MCF 10A (cell line): ENCODE results near the gene ATRAID. TPM values are rescaled to one million over a fixed set of nuclear protein-coding genes. Genes with fewer than 3 reads are reported as not detected.

Experiments
- BruUV-seq: library from RNA; stranded (reverse); fragments of 400-500 nt; replicated peaks from 2 replicates; lab custom pipeline; 2021; lab: Mats Ljungman, UMichigan
- CTCF ChIA-PET: fragments of 300-600 bp; sonication (Branson Sonifier 250); formaldehyde crosslinking; extraction: SDS; loops from one replicate; lab custom pipeline; 2021; ENCODE audit warnings: antibody characterized with exemption, inconsistent platforms; lab: Yijun Ruan, JAX
- POLR2A ChIA-PET: fragments of 300-600, 350-650 bp; sonication (Branson Sonifier 250); formaldehyde crosslinking; extraction: SDS; loops from one replicate; lab custom pipeline; 2020; ENCODE audit warnings: antibody characterized with exemption, inconsistent platforms; lab: Yijun Ruan, JAX
- DNase-seq: peaks from one replicate; pipeline ENCODE4 v3.0.0-alpha.2; 2018; ENCODE audit not compliant: unreplicated experiment
- H3K27ac Mint-ChIP-seq: one replicate; pipeline ENCODE4 v1.8.0; 2022; ENCODE audit warnings: mild to moderate bottlenecking, low read depth, mixed read lengths; ENCODE audit not compliant: unreplicated experiment
- H3K27me3 Mint-ChIP-seq: one replicate; pipeline ENCODE4 v1.8.0; 2022; ENCODE audit warnings: mixed read lengths; ENCODE audit not compliant: insufficient read depth, unreplicated experiment
- H3K36me3 Mint-ChIP-seq: one replicate; pipeline ENCODE4 v1.8.0; 2022; ENCODE audit warnings: mild to moderate bottlenecking, moderate library complexity, mixed read lengths; ENCODE audit not compliant: insufficient read depth, unreplicated experiment
- H3K4me1 Mint-ChIP-seq: one replicate; pipeline ENCODE4 v1.8.0; 2022; ENCODE audit warnings: mixed read lengths; ENCODE audit not compliant: insufficient read depth, unreplicated experiment
- H3K4me3 Mint-ChIP-seq: one replicate; pipeline ENCODE4 v1.8.0; 2022; ENCODE audit warnings: mild to moderate bottlenecking, moderate library complexity, mixed read lengths; ENCODE audit not compliant: unreplicated experiment
- H3K9me3 Mint-ChIP-seq: one replicate; pipeline ENCODE4 v1.8.0; 2022; ENCODE audit warnings: mixed read lengths; ENCODE audit not compliant: unreplicated experiment
- CTCF ChIP-seq: fragments of 200-600 bp; IDR thresholded peaks from one replicate; pipeline ENCODE4 v1.8.0; 2022; ENCODE audit warnings: antibody characterized with exemption, mild to moderate bottlenecking; ENCODE audit not compliant: unreplicated experiment
- intact Hi-C: fragments of 100-400 bp; cut with micrococcal nuclease; formaldehyde crosslinking; loops from 2 replicates; pipeline ENCODE4 v1.14.1; 2022
- total RNA-seq: library from RNA; stranded (reverse); gene quantifications from 2 replicates; pipeline ENCODE4 v1.2.3, GENCODE V29; 2022

The ATRAID gene
- total RNA-seq, 1 experiment from 2014 or later = 115 TPM

DNA sequence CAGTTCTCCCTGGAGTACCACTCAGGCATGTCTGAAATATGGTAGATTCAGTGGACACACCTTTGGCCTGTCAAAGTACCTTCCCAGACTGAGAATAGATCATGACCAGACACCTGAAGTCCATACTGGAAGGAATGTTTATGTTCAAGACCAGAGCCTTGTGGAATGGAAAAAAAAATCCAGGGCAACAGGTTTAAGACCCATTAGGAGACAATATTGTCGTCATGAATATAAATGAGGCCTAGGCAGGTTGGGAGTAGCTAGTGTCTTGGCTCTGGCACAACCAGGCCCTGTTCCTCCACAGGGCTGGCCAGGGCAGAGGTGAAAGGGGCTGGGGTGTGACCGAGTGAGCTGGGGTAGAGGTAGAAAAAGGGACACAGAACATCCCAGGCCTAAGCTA is 13.2 kb upstream of the ATRAID start:
- BruUV-seq = no TSS peak

DNA sequence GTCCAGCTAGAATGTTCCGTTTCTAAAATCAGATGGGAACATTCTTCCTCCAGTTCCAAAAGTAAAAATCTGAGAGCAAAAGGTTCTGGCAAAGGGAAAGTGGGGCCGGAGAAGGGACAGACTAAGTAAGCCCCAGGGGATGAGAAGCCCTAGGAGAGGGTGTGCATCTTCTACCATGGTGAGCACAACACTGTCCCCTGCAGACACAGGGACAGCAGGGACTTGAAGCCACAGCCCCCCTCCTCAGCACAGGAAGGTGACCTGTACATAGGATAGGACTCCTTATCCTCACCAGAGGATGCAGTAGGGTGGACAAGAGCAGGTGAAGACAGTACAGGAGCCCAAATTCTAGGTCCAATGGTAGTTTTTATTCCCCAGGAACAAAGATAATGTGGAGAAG is 12.6 kb upstream of the ATRAID start:
- POLR2A ChIA-PET = interaction anchor here (0.5 kb wide), 1 partner anchor 223 kb away, joined by 3 read pairs; no protein-coding TSS in a partner anchor
- no peaks in the 10 kb centered on the region for H3K4me1 Mint-ChIP-seq
- BruUV-seq = no TSS peak
- DNase-seq = no peak
- H3K27me3 Mint-ChIP-seq = no peaks in the 10 kb centered on the region
- intact Hi-C loops = no loop called here
- H3K4me3 Mint-ChIP-seq = no peak overlapping the region
- H3K27ac Mint-ChIP-seq = no peak overlapping the region
- peaks cover 42% of the 10 kb centered on the region for H3K36me3 Mint-ChIP-seq
- CTCF ChIA-PET = interaction anchor here (0.6 kb wide), 1 partner anchor 100 kb away, joined by 5 read pairs; no protein-coding TSS in a partner anchor
- TF ChIP-seq CTCF = no peak
- H3K9me3 Mint-ChIP-seq = no peaks in the 10 kb centered on the region

More for the DNA sequence above, 13.2 kb upstream of the ATRAID start:
- intact Hi-C loops = no loop called here
- Mint-ChIP-seq H3K4me3 (no peak overlapping the region), H3K4me1 (no peaks in the 10 kb centered on the region), H3K27me3 (peaks cover 3% of the 10 kb centered on the region), H3K27ac (no peak overlapping the region), H3K36me3 (peaks cover 42% of the 10 kb centered on the region), H3K9me3 (no peaks in the 10 kb centered on the region)
- POLR2A ChIA-PET = no interaction called here
- no peak for TF ChIP-seq CTCF
- DNase-seq = no peak
- CTCF ChIA-PET = no interaction called here

DNA sequence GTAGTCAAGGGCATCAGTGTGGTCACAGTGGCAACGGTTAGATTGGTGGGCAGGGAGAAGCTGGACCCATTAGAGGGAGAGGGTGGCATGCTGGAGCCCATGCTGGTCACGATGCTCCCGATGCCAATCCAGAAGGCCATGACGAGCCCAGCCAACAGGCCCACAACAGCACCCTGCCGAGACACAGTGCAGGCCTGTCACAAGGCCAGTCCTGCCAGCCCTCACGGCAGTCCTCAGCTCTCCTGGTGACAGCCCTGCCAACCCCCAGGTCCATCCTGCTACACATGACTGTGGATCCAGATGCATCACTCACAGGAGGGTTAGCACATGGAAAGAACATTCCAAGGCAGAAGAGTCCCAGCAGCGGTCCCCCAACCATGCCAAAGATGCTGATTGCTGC is 10.2 kb upstream of the ATRAID start:
- Mint-ChIP-seq H3K27me3 (no peaks in the 10 kb centered on the region), H3K4me3 (no peak overlapping the region), H3K36me3 (peaks cover 52% of the 10 kb centered on the region), H3K4me1 (no peaks in the 10 kb centered on the region), H3K27ac (no peak overlapping the region), H3K9me3 (no peaks in the 10 kb centered on the region)
- TF ChIP-seq CTCF = no peak
- intact Hi-C loops = no loop called here
- DNase-seq = no peak
- POLR2A ChIA-PET = no interaction called here
- no TSS peak for BruUV-seq
- CTCF ChIA-PET = interaction anchor here (1.0 to 2.1 kb wide), 2 partner anchors 10 to 78 kb away, joined by 3 to 5 read pairs; partner anchors contain the start of genes ATRAID and SLC5A6

DNA sequence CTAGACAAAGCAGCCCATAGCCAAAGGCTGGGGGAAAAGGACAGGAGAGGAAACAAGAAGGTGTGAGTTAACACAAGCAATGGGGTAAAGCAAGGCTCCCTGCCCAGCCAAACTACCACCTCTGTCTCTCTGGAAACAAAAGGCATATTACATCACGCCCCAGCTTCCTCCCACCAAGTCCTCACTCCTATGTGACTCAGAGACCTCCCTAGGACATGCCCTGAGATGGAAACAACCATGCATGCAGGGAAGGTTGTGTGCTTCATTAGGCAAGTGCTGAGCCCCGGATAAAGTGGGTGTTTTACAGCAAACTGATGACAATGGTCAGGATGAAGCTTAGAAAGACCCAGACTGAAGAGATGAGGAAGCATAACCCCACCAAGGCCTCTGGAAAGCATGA is 9.0 kb upstream of the ATRAID start:
- H3K27ac Mint-ChIP-seq = no peak overlapping the region
- no TSS peak for BruUV-seq
- POLR2A ChIA-PET = no interaction called here

More for the DNA sequence above, 9.0 kb upstream of the ATRAID start:
- intact Hi-C loops = no loop called here
- peaks cover 57% of the 10 kb centered on the region for H3K36me3 Mint-ChIP-seq
- H3K4me3 Mint-ChIP-seq = no peak overlapping the region
- DNase-seq = peak; percentile 27
- H3K4me1 Mint-ChIP-seq = peaks cover 4% of the 10 kb centered on the region
- CTCF ChIA-PET = interaction anchor here (2.1 kb wide), 1 partner anchor 9 kb away, joined by 5 read pairs; the partner anchor contains the start of genes ATRAID and SLC5A6
- TF ChIP-seq CTCF = no peak
- H3K27me3 Mint-ChIP-seq = no peaks in the 10 kb centered on the region
- no peaks in the 10 kb centered on the region for H3K9me3 Mint-ChIP-seq
